B cell (primary cell): ENCODE results near the gene CEACAM1. TPM values are rescaled to one million over a fixed set of nuclear protein-coding genes. Genes with fewer than 3 reads are reported as not detected.

Source experiments
- ATAC-seq: fragments of 200-7000 bp; cut with Tn5 transposase; one replicate; pipeline ENCODE4 v1.10.0; 2021; ENCODE audit warnings: low read depth, mild to moderate bottlenecking, moderate number of reproducible peaks, moderate library complexity
- CTCF ChIA-PET: fragments of 350-600 bp; sonication (Branson Sonifier 250); formaldehyde crosslinking; loops from one replicate; lab custom pipeline; 2021; ENCODE audit warnings: antibody characterized with exemption, inconsistent platforms; lab: Charles Lee
- POLR2A ChIA-PET: fragments of 350-600 bp; sonication (Branson Sonifier 250); formaldehyde crosslinking; loops from one replicate; lab custom pipeline; 2021; ENCODE audit warnings: antibody characterized with exemption; lab: Charles Lee
- DNase-seq: peaks from one replicate; pipeline ENCODE4 v3.0.0; 2013
- H2AFZ ChIP-seq: 2 replicates; pipeline ENCODE4 v1.6.1; 2012; ENCODE audit warnings: mild to moderate bottlenecking, low read depth, low read length; ENCODE audit not compliant: insufficient read depth, poor library complexity, severe bottlenecking
- H3K27ac ChIP-seq, 2 donors: 1 replicate in 1 of 2; 2 replicates in 1 of 2; pipeline ENCODE4 v1.5.1; 2012 to 2013; ENCODE audit warnings: low read length in 2 of 2, mild to moderate bottlenecking in 2 of 2, moderate library complexity in 1 of 2
- H3K27me3 ChIP-seq, 4 experiments: fragments of 200-600 bp in 1 of 4; sonication (generic) in 1 of 4; replicated peaks in 1 of 4; 1 replicate in 2 of 4; 2 replicates in 2 of 4; pipeline versions ENCODE4 v1.6.1 to v1.7.0; 2013 to 2016; ENCODE audit warnings: low read length in 3 of 4, mild to moderate bottlenecking in 2 of 4, mixed read lengths in 1 of 4, moderate library complexity in 1 of 4; ENCODE audit not compliant: insufficient read depth in 4 of 4, control insufficient read depth in 3 of 4; ENCODE audit errors: control extremely low read depth in 1 of 4
- H3K36me3 ChIP-seq, 2 experiments: replicated peaks in 1 of 2; 1 replicate in 1 of 2; 2 replicates in 1 of 2; pipeline versions ENCODE4 v1.6.1 to v1.7.1; 2013; ENCODE audit warnings: low read length in 1 of 2; ENCODE audit not compliant: insufficient read depth in 2 of 2, control insufficient read depth in 1 of 2; ENCODE audit errors: control extremely low read depth in 1 of 2, extremely low read depth in 1 of 2
- H3K4me1 ChIP-seq, 2 donors: fragments of 200-600 bp in 1 of 2; sonication (generic) in 1 of 2; 1 replicate in 1 of 2; 2 replicates in 1 of 2; pipeline versions ENCODE4 v1.5.1 to v1.6.1; 2013 to 2017; ENCODE audit warnings: low read length in 2 of 2; ENCODE audit not compliant: control insufficient read depth in 2 of 2, insufficient read depth in 2 of 2
- H3K4me2 ChIP-seq: replicated peaks from 2 replicates; pipeline ENCODE3; 2012; ENCODE audit warnings: mild to moderate bottlenecking, low read depth, low read length; ENCODE audit not compliant: poor library complexity, severe bottlenecking
- H3K4me3 ChIP-seq, 5 experiments: fragments of 200-600 bp in 1 of 5; sonication (generic) in 1 of 5; 1 replicate in 3 of 5; 2 replicates in 2 of 5; pipeline versions ENCODE4 v1.5.1 to v1.7.0; 2011 to 2016; ENCODE audit warnings: low read length in 4 of 5, mild to moderate bottlenecking in 4 of 5, low read depth in 2 of 5, control low read depth in 1 of 5, moderate library complexity in 1 of 5; ENCODE audit not compliant: insufficient read depth in 1 of 5; ENCODE audit errors: control extremely low read depth in 1 of 5, extremely low read depth in 1 of 5
- H3K79me2 ChIP-seq: fragments of 200-600 bp; sonication (generic); one replicate; pipeline ENCODE4 v1.6.0; 2016; ENCODE audit warnings: low read length; ENCODE audit not compliant: control insufficient read depth, insufficient read depth
- H3K9ac ChIP-seq: fragments of 200-600 bp; sonication (generic); 2 replicates; pipeline ENCODE4 v1.6.1; 2017; ENCODE audit warnings: mild to moderate bottlenecking, low read length, moderate library complexity
- H3K9me3 ChIP-seq, 3 donors: one replicate each; pipeline versions ENCODE4 v1.6.1 to v1.7.1; 2013; ENCODE audit warnings: low read length in 2 of 3; ENCODE audit not compliant: control insufficient read depth in 2 of 3, insufficient read depth in 1 of 3; ENCODE audit errors: control extremely low read depth in 1 of 3
- H4K20me1 ChIP-seq: 2 replicates; pipeline ENCODE4 v1.6.0; 2012; ENCODE audit warnings: mild to moderate bottlenecking, low read length; ENCODE audit not compliant: insufficient read depth, control insufficient read depth, poor library complexity, severe bottlenecking
- H3K27ac Mint-ChIP-seq: one replicate; pipeline ENCODE4 v1.8.0; 2021; ENCODE audit warnings: mixed read lengths
- H3K27me3 Mint-ChIP-seq: one replicate; pipeline ENCODE4 v1.8.0; 2021; ENCODE audit warnings: mixed read lengths
- H3K4me1 Mint-ChIP-seq: one replicate; pipeline ENCODE4 v1.8.0; 2021; ENCODE audit warnings: mixed read lengths
- H3K4me3 Mint-ChIP-seq: one replicate; pipeline ENCODE4 v1.8.0; 2021; ENCODE audit warnings: mixed read lengths
- H3K9me3 Mint-ChIP-seq: one replicate; pipeline ENCODE4 v1.8.0; 2022; ENCODE audit warnings: mixed read lengths; ENCODE audit not compliant: insufficient read depth
- CTCF ChIP-seq: fragments of 200-600 bp; IDR thresholded peaks from one replicate; pipeline ENCODE4 v1.8.0; 2022; ENCODE audit warnings: antibody characterized with exemption, mild to moderate bottlenecking
- EZH2 ChIP-seq: IDR thresholded peaks from 2 replicates; pipeline ENCODE4 v1.6.1; 2012; ENCODE audit warnings: borderline replicate concordance, low read depth, mild to moderate bottlenecking, moderate library complexity, low read length; ENCODE audit not compliant: insufficient read depth, poor library complexity, severe bottlenecking
- WGBS: methylation state at CpG from one replicate; pipeline ENCODE4 v1.1.5; 2013; ENCODE audit warnings: missing lambda C conversion rate; ENCODE audit not compliant: insufficient coverage; 5-methylcytosine and 5-hydroxymethylcytosine counted together
- intact Hi-C: fragments of 100-400 bp; cut with micrococcal nuclease; formaldehyde crosslinking; loops from one replicate; pipeline ENCODE4 v1.10.0; 2022
- polyA plus RNA-seq: library from polyadenylated mRNA; depleted of rRNA; stranded (reverse); fragments of >200 nt; gene quantifications from 2 replicates; pipeline ENCODE4 v1.2.3, GENCODE V29; 2012
- total RNA-seq, 2 donors: library from RNA; stranded (reverse); fragments of 120-200 nt in 1 of 2; gene quantifications; 1 replicate in 1 of 2; 2 replicates in 1 of 2; pipeline versions ENCODE4 v1.2.3 to v1.2.4, GENCODE V29; 2013 to 2022

The CEACAM1 gene
- total and polyA plus RNA-seq, 2 donors (not counting 1 experiment from before 2014, with no cell fraction given): 8.8 to 14.6 TPM

GRCh38 chr19:42542791-42543190 is 14.5 kb upstream of the CEACAM1 start:
- POLR2A ChIA-PET: no interaction called here
- Histone ChIP-seq H3K79me2 (no peaks in the 10 kb centered on the region), H3K4me3 (no peak overlapping the region), H3K27ac (no peak overlapping the region), H3K4me2 (no peak overlapping the region), H3K9me3 (no peaks in the 10 kb centered on the region), H3K4me1 (no peaks in the 10 kb centered on the region), H2AFZ (no peak overlapping the region), H3K36me3 (no peaks in the 10 kb centered on the region), H3K27me3 (peaks cover 0 to 6% (median 3%) of the 10 kb centered on the region in 4 experiments), H4K20me1 (no peaks in the 10 kb centered on the region), H3K9ac (no peak overlapping the region)
- no peak for DNase-seq
- intact Hi-C loops: no loop called here
- H3K4me1 Mint-ChIP-seq: no peaks in the 10 kb centered on the region
- peaks cover 26% of the 10 kb centered on the region for H3K27me3 Mint-ChIP-seq
- H3K9me3 Mint-ChIP-seq: no peaks in the 10 kb centered on the region
- ATAC-seq: no peak
- no peak overlapping the region for H3K4me3 Mint-ChIP-seq
- H3K27ac Mint-ChIP-seq: no peak overlapping the region
- TF ChIP-seq CTCF (no peak), EZH2 (no peak)
- CTCF ChIA-PET: interaction anchor here (2.8 kb wide), 1 partner anchor 92 kb away, joined by 10 read pairs; no protein-coding TSS in a partner anchor
- 92% methylated on average over 2 of the region's 2 CpGs for WGBS

- Histone ChIP-seq H2AFZ (no peak overlapping the region), H3K4me1 (no peaks in the 10 kb centered on the region), H3K4me3 (no peak overlapping the region), H3K36me3 (no peaks in the 10 kb centered on the region), H3K9ac (no peak overlapping the region), H3K4me2 (no peak overlapping the region), H3K79me2 (no peaks in the 10 kb centered on the region), H3K27me3 (peaks cover 0 to 4% (median 0%) of the 10 kb centered on the region in 4 experiments), H3K27ac (no peak overlapping the region), H3K9me3 (no peaks in the 10 kb centered on the region), H4K20me1 (no peaks in the 10 kb centered on the region)
- CTCF ChIA-PET: interaction anchor here (0.6 to 2.8 kb wide), 4 partner anchors 52 to 101 kb away, joined by 3 to 10 read pairs (median 3); no protein-coding TSS in a partner anchor
- Mint-ChIP-seq H3K27ac (no peak overlapping the region), H3K4me1 (no peaks in the 10 kb centered on the region), H3K27me3 (peaks cover 3% of the 10 kb centered on the region), H3K4me3 (no peak overlapping the region), H3K9me3 (no peaks in the 10 kb centered on the region)
- TF ChIP-seq CTCF (no peak), EZH2 (no peak)
- WGBS: 91% methylated on average over 7 of the region's 8 CpGs
- DNase-seq (no peak), ATAC-seq (no peak)
- intact Hi-C loops: no loop called here
- POLR2A ChIA-PET: no interaction called here
These were observed 11.8 kb upstream of the CEACAM1 start for GRCh38 chr19:42540071-42540553.
